ENCODE results near the gene HSF2. TPM values are rescaled to one million over a fixed set of nuclear protein-coding genes. Genes with fewer than 3 reads are reported as not detected.

Gene HSF2
- total and polyA plus RNA-seq, 2 donors (not counting 1 experiment from before 2014, with no cell fraction given) = 30.0 to 31.5 TPM

DNA sequence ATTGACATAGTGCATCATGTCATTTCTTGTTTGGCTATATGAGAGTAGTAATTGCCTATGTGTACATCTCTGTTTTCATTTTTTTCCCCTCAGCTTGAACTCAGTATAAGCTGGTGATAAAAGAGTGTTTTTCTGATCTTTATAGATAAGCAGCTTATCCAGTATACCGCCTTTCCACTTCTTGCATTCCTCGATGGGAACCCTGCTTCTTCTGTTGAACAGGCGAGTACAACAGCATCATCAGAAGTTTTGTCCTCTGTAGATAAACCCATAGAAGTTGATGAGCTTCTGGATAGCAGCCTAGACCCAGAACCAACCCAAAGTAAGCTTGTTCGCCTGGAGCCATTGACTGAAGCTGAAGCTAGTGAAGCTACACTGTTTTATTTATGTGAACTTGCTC lies 32.3 kb downstream of the HSF2 start:
- DNase-seq (ENCODE audit: low read depth in 2 of 2) = no peak
- H3K9ac ChIP-seq (ENCODE audit: insufficient read depth, low read length) = no peak overlapping the region
- no peaks in the 10 kb centered on the region for H3K4me1 ChIP-seq (ENCODE audit: control insufficient read depth, extremely low read depth, insufficient read depth, low read length)
- H3K36me3 ChIP-seq (ENCODE audit: control insufficient read depth, insufficient read depth, low read length) = peaks cover 6% of the 10 kb centered on the region
- no peak overlapping the region for H3K27ac ChIP-seq (ENCODE audit: insufficient read depth, low read length)
- H3K4me3 ChIP-seq (replicated peaks in 1 of 4; ENCODE audit: control extremely low read depth in 1 of 4, insufficient read depth in 1 of 4, low read depth in 3 of 4, low read length in 4 of 4) = no peak overlapping the region
- H4K20me1 ChIP-seq (ENCODE audit: control insufficient read depth, extremely low read depth, insufficient read depth, low read length) = no peaks in the 10 kb centered on the region
- no peaks in the 10 kb centered on the region for H3K79me2 ChIP-seq (ENCODE audit: control insufficient read depth, insufficient read depth, low read length)
- TF ChIP-seq, protein P1, sequence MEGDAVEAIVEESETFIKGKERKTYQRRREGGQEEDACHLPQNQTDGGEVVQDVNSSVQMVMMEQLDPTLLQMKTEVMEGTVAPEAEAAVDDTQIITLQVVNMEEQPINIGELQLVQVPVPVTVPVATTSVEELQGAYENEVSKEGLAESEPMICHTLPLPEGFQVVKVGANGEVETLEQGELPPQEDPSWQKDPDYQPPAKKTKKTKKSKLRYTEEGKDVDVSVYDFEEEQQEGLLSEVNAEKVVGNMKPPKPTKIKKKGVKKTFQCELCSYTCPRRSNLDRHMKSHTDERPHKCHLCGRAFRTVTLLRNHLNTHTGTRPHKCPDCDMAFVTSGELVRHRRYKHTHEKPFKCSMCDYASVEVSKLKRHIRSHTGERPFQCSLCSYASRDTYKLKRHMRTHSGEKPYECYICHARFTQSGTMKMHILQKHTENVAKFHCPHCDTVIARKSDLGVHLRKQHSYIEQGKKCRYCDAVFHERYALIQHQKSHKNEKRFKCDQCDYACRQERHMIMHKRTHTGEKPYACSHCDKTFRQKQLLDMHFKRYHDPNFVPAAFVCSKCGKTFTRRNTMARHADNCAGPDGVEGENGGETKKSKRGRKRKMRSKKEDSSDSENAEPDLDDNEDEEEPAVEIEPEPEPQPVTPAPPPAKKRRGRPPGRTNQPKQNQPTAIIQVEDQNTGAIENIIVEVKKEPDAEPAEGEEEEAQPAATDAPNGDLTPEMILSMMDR (conservative IDR thresholded peaks at IDR 0.05 in 1 of 2, IDR thresholded peaks at IDR 0.05 in 1 of 2; ENCODE audit: low read depth in 1 of 2, low read length in 2 of 2) = no peak
- no peak for TF ChIP-seq EZH2 (IDR thresholded peaks at IDR 0.05; ENCODE audit: low read length, missing control alignments)
- H2AFZ ChIP-seq (ENCODE audit: low read length) = no peak overlapping the region
- H3K9me3 ChIP-seq (ENCODE audit: control insufficient read depth, insufficient read depth, low read depth, low read length) = no peaks in the 10 kb centered on the region
- H3K4me2 ChIP-seq (ENCODE audit: extremely low read depth, insufficient read depth, low read length) = no peak overlapping the region
- H3K27me3 ChIP-seq (ENCODE audit: control insufficient read depth, insufficient read depth, low read length) = no peaks in the 10 kb centered on the region

DNA sequence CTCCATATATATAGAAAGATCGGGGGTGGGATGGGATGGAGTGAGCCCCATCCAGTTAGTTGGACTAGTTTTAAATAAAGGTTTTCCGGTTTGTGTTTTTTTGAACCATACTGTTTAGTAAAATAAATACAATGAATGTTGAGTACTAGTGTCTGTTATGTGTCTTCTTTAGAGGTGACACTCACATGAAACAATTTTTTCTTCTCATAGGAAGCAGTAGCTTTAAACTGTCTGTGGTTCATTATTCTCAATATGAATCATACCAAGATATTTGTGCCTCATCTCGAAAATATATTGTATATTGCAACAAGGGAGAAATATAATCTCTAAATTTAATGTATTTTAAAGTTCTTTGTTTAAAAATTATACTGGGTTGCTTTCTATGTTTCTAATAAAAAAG lies 33.4 kb downstream of the HSF2 start:
- no peak for DNase-seq (ENCODE audit: low read depth in 2 of 2)
- no peak overlapping the region for H3K27ac ChIP-seq (ENCODE audit: insufficient read depth, low read length)
- H3K4me3 ChIP-seq (replicated peaks in 1 of 4; ENCODE audit: control extremely low read depth in 1 of 4, insufficient read depth in 1 of 4, low read depth in 3 of 4, low read length in 4 of 4) = no peak overlapping the region
- no peaks in the 10 kb centered on the region for H3K27me3 ChIP-seq (ENCODE audit: control insufficient read depth, insufficient read depth, low read length)
- no peak overlapping the region for H3K4me2 ChIP-seq (ENCODE audit: extremely low read depth, insufficient read depth, low read length)
- H3K9ac ChIP-seq (ENCODE audit: insufficient read depth, low read length) = no peak overlapping the region
- no peaks in the 10 kb centered on the region for H3K9me3 ChIP-seq (ENCODE audit: control insufficient read depth, insufficient read depth, low read depth, low read length)
- H4K20me1 ChIP-seq (ENCODE audit: control insufficient read depth, extremely low read depth, insufficient read depth, low read length) = no peaks in the 10 kb centered on the region
- no peaks in the 10 kb centered on the region for H3K79me2 ChIP-seq (ENCODE audit: control insufficient read depth, insufficient read depth, low read length)
- TF ChIP-seq, protein P1 (conservative IDR thresholded peaks at IDR 0.05 in 1 of 2, IDR thresholded peaks at IDR 0.05 in 1 of 2; ENCODE audit: low read depth in 1 of 2, low read length in 2 of 2) = no peak
- TF ChIP-seq EZH2 (IDR thresholded peaks at IDR 0.05; ENCODE audit: low read length, missing control alignments) = no peak
- H3K36me3 ChIP-seq (ENCODE audit: control insufficient read depth, insufficient read depth, low read length) = peaks cover 4% of the 10 kb centered on the region
- no peak overlapping the region for H2AFZ ChIP-seq (ENCODE audit: low read length)
- no peaks in the 10 kb centered on the region for H3K4me1 ChIP-seq (ENCODE audit: control insufficient read depth, extremely low read depth, insufficient read depth, low read length)

DNA sequence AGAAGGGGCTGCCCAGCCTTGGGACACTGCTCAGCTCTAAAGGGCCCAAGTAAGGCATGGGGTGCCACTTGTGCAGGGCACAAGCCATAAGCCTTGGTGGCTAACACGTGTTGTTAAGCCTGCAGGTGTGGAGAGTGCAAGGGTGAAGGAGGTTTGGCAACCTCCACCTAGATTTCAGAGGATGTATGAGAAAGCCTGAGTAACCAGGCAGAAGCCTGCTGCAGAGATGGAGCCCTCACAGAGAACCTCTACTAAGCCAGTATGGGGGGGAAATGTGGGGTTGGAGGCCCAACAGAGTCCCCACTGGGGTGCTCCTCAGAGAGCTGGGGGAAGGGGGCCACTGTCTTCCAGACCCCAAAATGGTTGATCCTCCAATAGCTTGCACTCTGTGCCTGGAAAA lies 39.5 kb downstream of the HSF2 start:
- TF ChIP-seq, protein P1 (conservative IDR thresholded peaks at IDR 0.05 in 1 of 2, IDR thresholded peaks at IDR 0.05 in 1 of 2; ENCODE audit: low read depth in 1 of 2, low read length in 2 of 2) = no peak
- TF ChIP-seq EZH2 (IDR thresholded peaks at IDR 0.05; ENCODE audit: low read length, missing control alignments) = no peak
- Histone ChIP-seq H3K4me2 (ENCODE audit: extremely low read depth, insufficient read depth, low read length) (no peak overlapping the region), H3K4me1 (ENCODE audit: control insufficient read depth, extremely low read depth, insufficient read depth, low read length) (no peaks in the 10 kb centered on the region), H3K36me3 (ENCODE audit: control insufficient read depth, insufficient read depth, low read length) (peaks cover 5% of the 10 kb centered on the region), H3K27ac (ENCODE audit: insufficient read depth, low read length) (no peak overlapping the region), H4K20me1 (ENCODE audit: control insufficient read depth, extremely low read depth, insufficient read depth, low read length) (no peaks in the 10 kb centered on the region), H3K27me3 (ENCODE audit: control insufficient read depth, insufficient read depth, low read length) (no peaks in the 10 kb centered on the region), H3K4me3 (replicated peaks in 1 of 4; ENCODE audit: control extremely low read depth in 1 of 4, insufficient read depth in 1 of 4, low read depth in 3 of 4, low read length in 4 of 4) (no peak overlapping the region), H3K9me3 (ENCODE audit: control insufficient read depth, insufficient read depth, low read depth, low read length) (no peaks in the 10 kb centered on the region), H3K79me2 (ENCODE audit: control insufficient read depth, insufficient read depth, low read length) (no peaks in the 10 kb centered on the region), H2AFZ (ENCODE audit: low read length) (no peak overlapping the region), H3K9ac (ENCODE audit: insufficient read depth, low read length) (no peak overlapping the region)
- no peak for DNase-seq (ENCODE audit: low read depth in 2 of 2)

All from fibroblast of lung (primary cell).